ENCODE data around the gene CBX4. TPM values are rescaled to one million over a fixed set of nuclear protein-coding genes. Genes with fewer than 3 reads are reported as not detected.

Gene CBX4
- polyA plus RNA-seq, 1 donor from 2014 or later = 31.9 TPM

DNA sequence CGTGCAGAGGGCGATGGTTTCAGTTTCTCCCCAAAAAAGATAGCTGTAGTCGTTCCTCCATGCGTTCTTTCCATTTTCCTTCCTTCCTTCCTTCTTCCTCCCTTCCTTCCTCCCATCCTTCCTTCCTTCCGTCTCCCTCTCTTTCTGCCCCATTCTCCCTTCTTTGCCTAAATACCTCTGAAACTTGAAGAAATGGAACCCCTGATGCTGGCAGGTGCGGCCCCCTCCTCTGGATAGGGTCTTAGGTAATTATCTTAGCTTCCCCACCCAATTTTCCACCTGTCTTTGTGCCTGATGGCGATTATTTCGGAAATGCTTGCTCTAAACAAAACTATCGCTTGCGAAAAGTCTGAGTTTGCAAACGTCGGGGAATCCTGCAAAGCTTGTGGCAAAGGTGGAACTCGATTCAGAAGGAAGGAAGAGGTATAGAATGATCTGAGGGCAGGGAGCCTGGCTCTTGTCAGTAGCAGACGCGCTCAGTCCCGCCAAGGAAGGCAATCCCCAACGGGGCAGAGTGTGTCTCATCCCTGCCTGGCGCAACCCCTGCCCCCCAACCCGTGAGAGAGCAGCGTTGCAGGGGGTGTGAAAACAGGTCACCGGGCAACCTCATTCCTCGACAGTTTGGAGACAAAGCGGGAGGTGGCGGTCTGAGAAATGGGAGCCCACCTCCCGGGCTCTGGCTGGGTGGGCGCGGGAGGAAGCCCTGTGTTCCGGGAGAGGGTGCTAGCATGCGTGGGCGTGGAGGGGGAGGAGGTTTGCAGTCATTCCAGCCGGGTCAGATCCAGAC lies 39.5 kb downstream of the CBX4 start:
- H3K4me2 ChIP-seq (ENCODE audit: low read length) = no peak overlapping the region
- H3K4me3 ChIP-seq (ENCODE audit: low read length) = no peak overlapping the region
- no peaks in the 10 kb centered on the region for H3K36me3 ChIP-seq (ENCODE audit: insufficient read depth, low read length)
- H3K9me2 ChIP-seq (ENCODE audit: insufficient read depth, low read length) = no peaks in the 10 kb centered on the region
- H3F3A ChIP-seq (ENCODE audit: insufficient read depth, low read length, poor library complexity, severe bottlenecking) = no peaks in the 10 kb centered on the region
- peaks cover 71% of the 10 kb centered on the region for H3K27me3 ChIP-seq (ENCODE audit: insufficient read depth, low read depth, low read length)
- H3K79me2 ChIP-seq (replicated peaks; ENCODE audit: insufficient read depth, low read length) = peaks cover 13% of the 10 kb centered on the region
- no peak overlapping the region for H2AFZ ChIP-seq (ENCODE audit: low read depth, low read length)
- H3K27ac ChIP-seq (ENCODE audit: low read length) = no peak overlapping the region
- peak; percentile 30 for TF ChIP-seq EZH2 (IDR thresholded peaks at IDR 0.05; ENCODE audit: borderline replicate concordance, insufficient read depth, low read length, poor library complexity, severe bottlenecking)
- no peak for TF ChIP-seq POLR2AphosphoS5 (IDR thresholded peaks at IDR 0.05)
- TF ChIP-seq EP300 (conservative IDR thresholded peaks at IDR 0.05; ENCODE audit: poor library complexity, severe bottlenecking) = no peak
- no peak for TF ChIP-seq RAD21 (conservative IDR thresholded peaks at IDR 0.05)
- TF ChIP-seq, protein P1, sequence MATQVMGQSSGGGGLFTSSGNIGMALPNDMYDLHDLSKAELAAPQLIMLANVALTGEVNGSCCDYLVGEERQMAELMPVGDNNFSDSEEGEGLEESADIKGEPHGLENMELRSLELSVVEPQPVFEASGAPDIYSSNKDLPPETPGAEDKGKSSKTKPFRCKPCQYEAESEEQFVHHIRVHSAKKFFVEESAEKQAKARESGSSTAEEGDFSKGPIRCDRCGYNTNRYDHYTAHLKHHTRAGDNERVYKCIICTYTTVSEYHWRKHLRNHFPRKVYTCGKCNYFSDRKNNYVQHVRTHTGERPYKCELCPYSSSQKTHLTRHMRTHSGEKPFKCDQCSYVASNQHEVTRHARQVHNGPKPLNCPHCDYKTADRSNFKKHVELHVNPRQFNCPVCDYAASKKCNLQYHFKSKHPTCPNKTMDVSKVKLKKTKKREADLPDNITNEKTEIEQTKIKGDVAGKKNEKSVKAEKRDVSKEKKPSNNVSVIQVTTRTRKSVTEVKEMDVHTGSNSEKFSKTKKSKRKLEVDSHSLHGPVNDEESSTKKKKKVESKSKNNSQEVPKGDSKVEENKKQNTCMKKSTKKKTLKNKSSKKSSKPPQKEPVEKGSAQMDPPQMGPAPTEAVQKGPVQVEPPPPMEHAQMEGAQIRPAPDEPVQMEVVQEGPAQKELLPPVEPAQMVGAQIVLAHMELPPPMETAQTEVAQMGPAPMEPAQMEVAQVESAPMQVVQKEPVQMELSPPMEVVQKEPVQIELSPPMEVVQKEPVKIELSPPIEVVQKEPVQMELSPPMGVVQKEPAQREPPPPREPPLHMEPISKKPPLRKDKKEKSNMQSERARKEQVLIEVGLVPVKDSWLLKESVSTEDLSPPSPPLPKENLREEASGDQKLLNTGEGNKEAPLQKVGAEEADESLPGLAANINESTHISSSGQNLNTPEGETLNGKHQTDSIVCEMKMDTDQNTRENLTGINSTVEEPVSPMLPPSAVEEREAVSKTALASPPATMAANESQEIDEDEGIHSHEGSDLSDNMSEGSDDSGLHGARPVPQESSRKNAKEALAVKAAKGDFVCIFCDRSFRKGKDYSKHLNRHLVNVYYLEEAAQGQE (IDR thresholded peaks at IDR 0.05; ENCODE audit: borderline replicate concordance) = no peak
- no peak for TF ChIP-seq CTCF (IDR thresholded peaks at IDR 0.05; ENCODE audit: poor library complexity, severe bottlenecking)
- TF ChIP-seq TAF1 (IDR thresholded peaks at IDR 0.05; ENCODE audit: low read depth) = no peak
- TF ChIP-seq MXI1 (conservative IDR thresholded peaks at IDR 0.05; ENCODE audit: poor library complexity, severe bottlenecking) = no peak
- no peaks in the 10 kb centered on the region for H3K9me3 ChIP-seq (ENCODE audit: low read length)
- peaks cover 1% of the 10 kb centered on the region for H4K20me1 ChIP-seq (ENCODE audit: insufficient read depth)
- H3K9ac ChIP-seq (ENCODE audit: low read length) = no peak overlapping the region

DNA sequence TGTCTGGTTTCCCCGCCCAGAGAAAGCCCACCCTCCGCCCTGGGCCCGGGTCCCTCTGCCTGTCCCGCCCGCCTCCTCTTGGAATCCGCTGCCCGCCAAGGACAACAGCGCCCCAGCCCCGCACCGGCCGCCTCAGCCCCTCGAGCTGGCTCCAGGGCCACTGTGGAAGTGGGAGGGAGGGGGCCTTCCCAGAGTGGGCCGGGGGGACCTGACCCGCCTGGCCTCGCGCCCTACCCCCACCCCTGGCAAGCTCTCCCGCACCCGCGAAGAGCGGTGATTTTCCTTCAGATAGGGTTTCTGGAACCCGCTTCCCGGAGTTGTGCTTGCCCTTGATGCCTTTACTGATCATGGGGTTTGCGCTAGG lies 40.1 kb downstream of the CBX4 start:
- Histone ChIP-seq H3K79me2 (replicated peaks; ENCODE audit: insufficient read depth, low read length) (peaks cover 19% of the 10 kb centered on the region), H3K4me3 (ENCODE audit: low read length) (no peak overlapping the region), H3K9ac (ENCODE audit: low read length) (no peak overlapping the region), H3K27ac (ENCODE audit: low read length) (no peak overlapping the region), H3K9me3 (ENCODE audit: low read length) (no peaks in the 10 kb centered on the region), H2AFZ (ENCODE audit: low read depth, low read length) (no peak overlapping the region), H4K20me1 (ENCODE audit: insufficient read depth) (peaks cover 5% of the 10 kb centered on the region), H3K4me2 (ENCODE audit: low read length) (no peak overlapping the region), H3K27me3 (ENCODE audit: insufficient read depth, low read depth, low read length) (peaks cover 68% of the 10 kb centered on the region), H3F3A (ENCODE audit: insufficient read depth, low read length, poor library complexity, severe bottlenecking) (no peaks in the 10 kb centered on the region), H3K9me2 (ENCODE audit: insufficient read depth, low read length) (no peaks in the 10 kb centered on the region), H3K36me3 (ENCODE audit: insufficient read depth, low read length) (no peaks in the 10 kb centered on the region)
- no peak for TF ChIP-seq CTCF (IDR thresholded peaks at IDR 0.05; ENCODE audit: poor library complexity, severe bottlenecking)
- TF ChIP-seq POLR2AphosphoS5 (IDR thresholded peaks at IDR 0.05) = no peak
- no peak for TF ChIP-seq MXI1 (conservative IDR thresholded peaks at IDR 0.05; ENCODE audit: poor library complexity, severe bottlenecking)
- TF ChIP-seq TAF1 (IDR thresholded peaks at IDR 0.05; ENCODE audit: low read depth) = no peak
- TF ChIP-seq, protein P1 (IDR thresholded peaks at IDR 0.05; ENCODE audit: borderline replicate concordance) = no peak
- no peak for TF ChIP-seq EZH2 (IDR thresholded peaks at IDR 0.05; ENCODE audit: borderline replicate concordance, insufficient read depth, low read length, poor library complexity, severe bottlenecking)
